Glomerular visceral epithelial cell (primary cell): ENCODE data around the gene CCDC13.

Experiments
- DNase-seq: peaks from one replicate; pipeline ENCODE4 v3.0.0-alpha.2; 2016; ENCODE audit errors: extremely low spot score

Gene CCDC13

DNA sequence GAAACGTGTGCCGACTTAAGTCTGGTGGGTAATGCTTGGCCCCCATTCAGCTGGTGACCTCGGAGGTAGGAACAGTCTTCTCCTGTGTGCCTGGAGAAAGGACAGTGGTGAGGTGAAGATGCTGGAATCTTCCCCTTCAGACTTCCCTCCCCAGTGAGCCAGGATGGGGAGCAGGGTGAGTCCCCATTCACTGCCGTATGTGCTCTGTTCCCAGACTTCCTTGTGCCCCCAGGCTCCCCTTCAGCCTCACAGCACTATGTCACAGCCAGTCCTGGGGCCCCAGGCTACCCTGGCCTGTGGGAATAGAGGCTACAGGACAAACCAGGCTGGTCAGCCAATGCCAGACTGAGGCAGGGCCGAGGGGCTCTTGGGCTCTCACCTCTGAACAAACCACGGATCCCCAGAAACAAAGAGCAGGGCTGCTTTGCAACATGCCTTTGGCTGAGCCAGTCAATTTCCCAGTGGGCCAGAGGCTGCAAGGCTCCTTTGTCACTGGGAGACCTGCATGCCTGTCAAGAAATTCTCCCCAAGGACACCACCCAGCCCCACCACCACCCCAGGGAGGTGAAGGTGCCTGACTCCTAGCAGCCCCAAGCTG, 38.7 kb downstream of the CCDC13 start:
- no peak for DNase-seq

GRCh38 chr3:42733501-42734262, 39.4 kb downstream of the CCDC13 start:
- DNase-seq: no peak

GRCh38 chr3:42732829-42733459, 40.1 kb downstream of the CCDC13 start:
- no peak for DNase-seq

DNA sequence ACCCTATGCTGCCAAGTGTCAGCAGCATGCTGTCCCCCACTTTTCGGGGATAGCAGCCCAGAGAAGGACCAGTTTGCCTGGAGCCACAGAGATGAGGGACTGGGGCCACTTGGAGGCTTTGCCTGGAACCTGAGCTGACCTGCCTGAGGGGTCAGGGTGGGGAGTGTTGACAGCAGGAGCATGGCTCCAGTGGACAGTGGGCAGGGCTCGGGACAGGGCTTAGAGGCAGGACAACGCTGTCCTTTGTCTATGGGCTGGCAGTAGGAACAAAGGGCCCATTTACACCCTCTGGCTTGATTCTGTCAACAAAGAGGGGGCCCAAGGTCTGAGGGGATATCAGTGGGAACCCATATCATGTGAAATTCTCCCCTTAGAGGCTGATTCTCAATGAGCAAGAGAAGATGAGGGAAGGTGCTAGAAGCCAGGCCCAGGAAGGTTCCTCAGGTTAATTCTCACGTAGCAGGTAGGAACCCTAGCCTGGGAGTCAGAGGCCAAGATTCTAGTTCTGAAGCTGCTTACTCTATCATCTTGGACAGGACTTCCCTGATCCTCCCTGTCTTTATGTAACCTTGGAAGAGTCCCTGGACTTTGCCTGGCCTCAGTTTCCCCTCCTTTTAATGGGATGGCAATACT, 40.7 kb downstream of the CCDC13 start:
- DNase-seq: no peak

GRCh38 chr3:42731476-42732195, 41.4 kb downstream of the CCDC13 start:
- DNase-seq: no peak

DNA sequence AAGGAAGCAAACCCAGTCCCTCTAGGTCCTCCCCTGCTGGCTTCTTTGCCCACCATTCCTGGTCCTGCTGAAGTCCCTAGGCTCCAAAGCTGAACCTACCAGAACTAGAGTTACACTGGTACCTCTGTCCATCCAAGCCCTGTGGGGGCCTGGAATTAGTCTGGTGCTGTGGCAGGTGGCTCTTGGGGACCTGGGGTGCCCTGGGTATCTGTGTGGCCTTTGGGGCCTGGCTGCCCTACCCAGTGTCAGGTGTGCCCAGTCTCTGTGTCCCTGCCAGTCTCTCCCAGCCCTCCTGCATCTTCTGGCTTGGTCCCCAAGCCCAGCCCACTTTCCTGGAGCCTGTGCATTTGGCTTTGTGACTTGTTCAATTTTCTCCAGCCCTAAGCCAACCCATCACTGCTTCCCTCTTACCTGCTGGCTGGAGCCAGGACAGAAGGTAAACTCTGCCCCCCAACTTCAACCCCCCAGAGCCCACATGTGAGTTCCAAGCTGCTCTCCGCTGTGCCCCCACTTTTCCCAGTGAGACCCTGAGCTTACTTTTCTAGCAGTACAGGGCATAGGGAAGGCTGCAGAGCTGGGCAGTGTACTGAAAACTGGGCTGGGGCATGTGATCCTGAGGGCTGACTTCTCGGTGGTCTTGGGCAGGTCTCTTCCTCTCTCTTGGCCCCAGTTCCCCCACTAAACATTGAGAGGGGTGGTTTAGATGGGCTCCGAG, 42.2 kb downstream of the CCDC13 start:
- DNase-seq: no peak

DNA sequence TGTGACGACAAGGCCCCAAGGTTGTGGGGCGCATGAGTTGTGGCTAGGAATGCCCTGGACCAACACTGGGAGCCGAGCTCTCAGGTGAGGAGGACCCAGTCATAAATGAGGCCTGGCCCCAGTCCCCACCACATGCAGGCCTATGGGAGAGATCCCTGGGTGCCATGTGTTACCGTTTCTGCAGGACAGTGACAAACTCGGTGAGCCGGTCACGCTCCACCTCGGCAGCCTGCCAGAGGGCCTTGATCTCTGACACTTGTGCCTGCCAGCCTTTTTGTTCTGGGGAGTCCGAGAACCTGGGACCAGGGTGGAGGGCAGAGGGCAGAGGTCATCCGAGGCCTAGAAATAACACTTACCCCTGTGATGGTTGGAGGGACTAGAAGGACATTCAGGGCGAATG, 42.8 kb downstream of the CCDC13 start:
- DNase-seq: no peak

- no peak for DNase-seq
These were observed 43.5 kb downstream of the CCDC13 start for GRCh38 chr3:42729404-42730145.

GRCh38 chr3:42728668-42729364, 44.2 kb downstream of the CCDC13 start:
- DNase-seq: no peak

DNA sequence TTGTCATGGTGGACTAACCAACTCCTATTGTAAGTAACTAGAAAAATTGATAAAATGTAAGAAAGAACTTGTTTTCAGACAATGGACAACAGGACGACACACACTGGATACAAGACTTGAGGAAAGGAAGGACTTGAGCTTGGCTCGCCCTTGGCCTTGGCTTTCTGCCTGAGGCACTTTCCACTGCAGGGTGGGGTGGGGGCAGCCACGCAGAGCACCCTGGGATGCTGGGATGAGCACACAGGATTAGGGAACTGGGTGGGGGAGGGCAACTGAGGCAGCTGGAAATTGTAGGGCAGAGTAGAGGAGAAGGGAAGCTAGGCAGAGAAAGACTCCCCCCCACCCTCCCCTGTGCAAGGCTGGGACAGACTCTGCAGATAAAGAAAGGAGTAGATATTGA, 45.0 kb downstream of the CCDC13 start:
- no peak for DNase-seq

DNA sequence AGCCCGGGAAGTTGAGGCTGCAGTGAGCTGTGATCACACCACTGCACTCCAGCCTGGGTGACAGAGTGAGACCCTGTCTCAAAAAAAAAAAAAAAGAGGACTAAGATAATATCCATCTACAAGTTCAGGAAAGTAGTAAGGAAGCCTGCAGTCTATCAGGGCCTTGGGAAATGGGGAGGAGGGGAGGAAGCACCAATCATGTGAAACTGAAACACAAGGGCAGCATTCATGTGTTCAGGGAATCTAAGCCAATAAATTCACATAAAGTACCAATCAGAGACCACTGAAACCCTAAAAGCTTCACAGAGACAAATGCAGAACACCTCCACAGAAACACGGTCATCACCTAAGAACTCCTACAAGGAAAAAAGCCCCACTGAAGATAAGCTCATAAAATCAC, 47.6 kb downstream of the CCDC13 start:
- DNase-seq: no peak

- DNase-seq: no peak
These were observed 49.8 kb downstream of the CCDC13 start for GRCh38 chr3:42723219-42723618.
